Activated T-cell treated with anti-CD3 and anti-CD28 coated beads, Interleukin-2, amount 50 U/mL, for 4 hours (primary cell): ENCODE results near the gene PARVB. TPM values are rescaled to one million over a fixed set of nuclear protein-coding genes. Genes with fewer than 3 reads are reported as not detected.
A peak's percentile ranks its signal among the peaks of the same experiment; 100 is the strongest.

Source experiments
- ATAC-seq, 2 donors: fragments of 200-7000 bp; cut with Tn5 transposase; one replicate each; pipeline ENCODE4 v1.10.0; 2021
- DNase-seq: peaks from one replicate; pipeline ENCODE4 v3.0.0-alpha.2; 2020
- H3K27me3 Mint-ChIP-seq: one replicate; pipeline ENCODE4 v1.8.0; 2021; ENCODE audit warnings: low read depth, mixed read lengths
- H3K36me3 Mint-ChIP-seq: one replicate; pipeline ENCODE4 v1.8.0; 2022; ENCODE audit warnings: mixed read lengths; ENCODE audit not compliant: insufficient read depth
- H3K4me1 Mint-ChIP-seq: one replicate; pipeline ENCODE4 v1.8.0; 2021; ENCODE audit warnings: low read depth, mixed read lengths
- H3K4me3 Mint-ChIP-seq: one replicate; pipeline ENCODE4 v1.8.0; 2021; ENCODE audit warnings: mild to moderate bottlenecking, moderate library complexity, mixed read lengths
- H3K9me3 Mint-ChIP-seq: one replicate; pipeline ENCODE4 v1.8.0; 2021; ENCODE audit warnings: mixed read lengths
- total RNA-seq, 3 donors: library from RNA; stranded (reverse); gene quantifications; one replicate each; pipeline ENCODE4 v1.2.1, GENCODE V29; 2021

PARVB gene
- total RNA-seq, 3 donors from 2014 or later = 15.1 to 21.5 (median 19.6) TPM

- no peaks in the 10 kb centered on the region for H3K27me3 Mint-ChIP-seq
- H3K4me1 Mint-ChIP-seq = no peaks in the 10 kb centered on the region
- ATAC-seq (no peak), DNase-seq (no peak)
- H3K9me3 Mint-ChIP-seq = no peaks in the 10 kb centered on the region
- H3K36me3 Mint-ChIP-seq = no peaks in the 10 kb centered on the region
- H3K4me3 Mint-ChIP-seq = no peak overlapping the region
Measured at GRCh38 chr22:44168206-44168605, 144.1 kb downstream of the PARVB start.

DNA sequence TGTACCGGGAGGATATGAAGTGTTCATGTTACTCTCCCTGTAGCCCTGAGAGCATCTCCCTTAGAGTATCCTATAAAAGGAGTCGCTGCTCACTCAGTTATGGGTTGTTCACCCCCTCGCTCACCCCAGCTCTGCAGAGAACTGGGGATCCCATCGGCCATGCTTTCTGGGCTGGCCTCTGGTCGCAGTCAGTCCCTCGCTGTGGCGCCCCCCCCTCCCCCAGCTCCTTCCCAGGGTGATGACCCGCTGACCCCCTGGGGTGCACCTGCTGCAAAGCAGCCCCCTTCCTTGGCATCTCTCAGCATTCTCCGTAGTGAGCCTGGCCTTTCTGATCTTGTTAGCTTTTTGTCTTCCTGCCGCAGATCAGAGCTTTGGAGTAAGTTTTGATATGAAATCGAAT is 146.4 kb downstream of the PARVB start:
- ATAC-seq (no peak), DNase-seq (no peak)
- Mint-ChIP-seq H3K4me1 (no peaks in the 10 kb centered on the region), H3K9me3 (no peaks in the 10 kb centered on the region), H3K36me3 (no peaks in the 10 kb centered on the region), H3K27me3 (no peaks in the 10 kb centered on the region), H3K4me3 (no peak overlapping the region)

- Mint-ChIP-seq H3K9me3 (no peaks in the 10 kb centered on the region), H3K36me3 (no peaks in the 10 kb centered on the region), H3K4me1 (no peaks in the 10 kb centered on the region), H3K27me3 (no peaks in the 10 kb centered on the region), H3K4me3 (no peak overlapping the region)
- ATAC-seq (no peak), DNase-seq (no peak)
Measured at GRCh38 chr22:44171561-44171960, 147.5 kb downstream of the PARVB start.

DNA sequence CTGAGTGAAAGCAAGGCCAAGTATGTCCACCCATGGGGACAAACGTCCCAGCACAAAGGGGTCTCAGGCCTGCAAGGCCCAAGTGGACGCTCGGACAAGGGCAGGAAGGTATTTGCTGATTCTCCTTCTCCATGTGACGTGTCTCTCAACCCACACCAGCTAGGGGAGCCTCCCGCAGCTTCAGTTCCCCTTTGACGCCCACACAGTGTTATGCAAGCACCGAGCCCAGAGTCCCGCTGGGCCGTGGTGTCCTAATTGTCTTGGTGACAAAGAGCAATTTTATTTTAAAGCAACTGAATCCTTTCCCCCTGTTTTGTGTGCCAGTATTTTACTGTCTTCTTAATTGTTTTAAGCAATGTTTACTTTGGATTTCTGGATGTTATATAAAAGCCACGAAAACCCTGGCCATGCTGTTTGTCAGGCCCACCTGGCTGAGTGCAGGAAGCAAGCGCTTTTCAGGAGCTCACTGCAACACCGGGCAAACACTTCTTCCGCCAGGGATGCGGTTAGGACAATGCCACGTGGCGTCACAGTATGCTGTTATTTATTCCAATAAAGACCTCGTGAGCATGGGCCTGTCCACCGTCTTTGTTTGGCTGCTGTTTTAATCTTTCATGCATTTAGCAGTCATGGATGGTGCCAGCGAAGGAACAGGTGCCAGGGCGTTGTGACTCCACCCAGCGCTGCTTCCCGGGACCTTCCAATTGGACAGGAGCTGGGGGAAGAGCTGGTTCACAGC is 148.4 kb downstream of the PARVB start:
- Mint-ChIP-seq H3K36me3 (no peaks in the 10 kb centered on the region), H3K4me1 (no peaks in the 10 kb centered on the region)

GRCh38 chr22:44173154-44173553 is 149.1 kb downstream of the PARVB start:
- no peaks in the 10 kb centered on the region for H3K4me1 Mint-ChIP-seq
- H3K27me3 Mint-ChIP-seq = no peaks in the 10 kb centered on the region
- ATAC-seq = no peak
- no peaks in the 10 kb centered on the region for H3K36me3 Mint-ChIP-seq
- H3K9me3 Mint-ChIP-seq = no peaks in the 10 kb centered on the region
- no peak for DNase-seq
- no peak overlapping the region for H3K4me3 Mint-ChIP-seq

More for the DNA sequence above, 148.4 kb downstream of the PARVB start:
- DNase-seq (no peak), ATAC-seq (no peak)
- Mint-ChIP-seq H3K27me3 (no peaks in the 10 kb centered on the region), H3K9me3 (no peaks in the 10 kb centered on the region), H3K4me3 (no peak overlapping the region)

- DNase-seq (no peak), ATAC-seq (no peak)
- H3K36me3 Mint-ChIP-seq = no peaks in the 10 kb centered on the region
- H3K4me3 Mint-ChIP-seq = no peak overlapping the region
- H3K27me3 Mint-ChIP-seq = no peaks in the 10 kb centered on the region
- H3K9me3 Mint-ChIP-seq = no peaks in the 10 kb centered on the region
- H3K4me1 Mint-ChIP-seq = peaks cover 6% of the 10 kb centered on the region
Measured at GRCh38 chr22:44175676-44176075, 151.6 kb downstream of the PARVB start.

GRCh38 chr22:44179196-44179988 is 155.3 kb downstream of the PARVB start:
- no peak for DNase-seq
- H3K4me1 Mint-ChIP-seq = peaks cover 25% of the 10 kb centered on the region
- no peak overlapping the region for H3K4me3 Mint-ChIP-seq
- H3K36me3 Mint-ChIP-seq = no peaks in the 10 kb centered on the region
- no peaks in the 10 kb centered on the region for H3K27me3 Mint-ChIP-seq
- H3K9me3 Mint-ChIP-seq = no peaks in the 10 kb centered on the region
- ATAC-seq = no peak

- ATAC-seq (no peak), DNase-seq (no peak)
- Mint-ChIP-seq H3K4me1 (peaks cover 27% of the 10 kb centered on the region), H3K9me3 (no peaks in the 10 kb centered on the region), H3K36me3 (peaks cover 3% of the 10 kb centered on the region), H3K4me3 (peak overlapping the region; percentile 89), H3K27me3 (no peaks in the 10 kb centered on the region)
Measured at GRCh38 chr22:44179989-44180705, 156.0 kb downstream of the PARVB start.

DNA sequence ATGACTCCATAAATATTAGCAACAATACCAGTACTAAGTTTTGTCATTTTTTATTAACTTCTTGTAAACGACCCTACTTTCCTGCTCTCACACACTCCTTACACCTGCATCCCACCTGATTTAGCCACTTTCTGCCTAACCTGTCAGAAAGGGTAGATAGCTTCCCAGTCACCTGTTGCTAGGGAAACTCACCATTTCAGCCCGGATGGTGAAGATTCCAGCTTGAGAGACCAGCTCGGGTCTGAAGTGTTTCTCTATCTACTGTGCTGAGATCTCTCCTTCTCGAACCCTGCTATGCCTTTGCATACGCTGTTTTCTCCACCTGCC is 156.6 kb downstream of the PARVB start, which contains the start of gene PARVG:
PARVG (plus strand) TSS at position 220 of the 327 bp plus-strand sequence. CDS start 2,405 bp downstream, outside the sequence.
- no peaks in the 10 kb centered on the region for H3K27me3 Mint-ChIP-seq
- H3K4me1 Mint-ChIP-seq = peaks cover 27% of the 10 kb centered on the region
- DNase-seq (no peak), ATAC-seq (peak; percentile 42 to 44)
- H3K36me3 Mint-ChIP-seq = peaks cover 3% of the 10 kb centered on the region
- no peaks in the 10 kb centered on the region for H3K9me3 Mint-ChIP-seq
- peak within 1 kb of the TSS; percentile 89 for H3K4me3 Mint-ChIP-seq

GRCh38 chr22:44181033-44181911 is 157.2 kb downstream of the PARVB start:
- peaks cover 3% of the 10 kb centered on the region for H3K36me3 Mint-ChIP-seq
- H3K9me3 Mint-ChIP-seq = no peaks in the 10 kb centered on the region
- peaks cover 27% of the 10 kb centered on the region for H3K4me1 Mint-ChIP-seq
- no peaks in the 10 kb centered on the region for H3K27me3 Mint-ChIP-seq
- ATAC-seq (peak; percentile 79), DNase-seq (peak; percentile 58)
- peak overlapping the region; percentile 89 for H3K4me3 Mint-ChIP-seq

- peak; percentile 15 to 23 for ATAC-seq
- H3K4me1 Mint-ChIP-seq = peaks cover 27% of the 10 kb centered on the region
Measured at GRCh38 chr22:44181912-44182587, 157.9 kb downstream of the PARVB start.

DNA sequence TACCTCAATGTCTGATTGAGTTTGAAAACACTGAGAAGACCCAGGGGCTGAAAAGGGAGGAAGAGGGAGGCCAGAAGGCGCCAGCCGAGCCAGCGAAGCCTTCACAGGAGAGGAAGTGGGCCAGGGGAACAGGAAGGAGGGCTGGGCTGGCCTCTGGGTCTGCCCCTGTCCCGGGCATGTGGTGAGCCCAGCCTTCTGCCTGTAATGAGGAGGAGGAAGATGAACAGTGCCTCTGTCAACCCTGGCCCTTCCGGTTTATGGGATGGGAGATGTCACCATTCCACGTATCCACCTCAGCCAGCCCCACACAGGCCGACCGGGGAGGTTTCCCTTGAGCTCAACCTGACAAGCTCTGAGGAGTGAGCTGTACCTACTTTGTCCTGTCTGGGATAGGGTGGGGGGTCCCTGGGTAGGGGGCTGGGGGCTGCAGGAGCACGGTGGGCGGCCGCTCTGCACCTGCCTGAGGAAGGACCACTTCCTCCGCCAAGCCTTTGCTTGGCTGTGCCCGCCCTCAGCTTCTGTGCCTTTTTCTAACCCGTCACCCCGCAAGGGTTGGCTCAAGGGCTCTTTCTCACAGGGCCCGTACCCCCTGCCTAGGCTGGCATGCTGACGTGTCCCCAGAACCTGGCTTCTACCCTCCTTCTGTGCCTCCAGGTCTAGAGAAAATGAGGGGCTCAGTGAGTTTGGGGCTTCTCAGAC is 158.6 kb downstream of the PARVB start:
- ATAC-seq (peak; percentile 33 to 43), DNase-seq (peak; percentile 21)
- H3K4me1 Mint-ChIP-seq = peaks cover 27% of the 10 kb centered on the region
- peak overlapping the region; percentile 89 for H3K4me3 Mint-ChIP-seq
- no peaks in the 10 kb centered on the region for H3K27me3 Mint-ChIP-seq
- no peaks in the 10 kb centered on the region for H3K9me3 Mint-ChIP-seq
- peaks cover 3% of the 10 kb centered on the region for H3K36me3 Mint-ChIP-seq

More at GRCh38 chr22:44181912-44182587, 157.9 kb downstream of the PARVB start:
- H3K36me3 Mint-ChIP-seq = peaks cover 3% of the 10 kb centered on the region
- no peak for DNase-seq
- H3K4me3 Mint-ChIP-seq = peak overlapping the region; percentile 89
- no peaks in the 10 kb centered on the region for H3K9me3 Mint-ChIP-seq
- H3K27me3 Mint-ChIP-seq = no peaks in the 10 kb centered on the region

DNA sequence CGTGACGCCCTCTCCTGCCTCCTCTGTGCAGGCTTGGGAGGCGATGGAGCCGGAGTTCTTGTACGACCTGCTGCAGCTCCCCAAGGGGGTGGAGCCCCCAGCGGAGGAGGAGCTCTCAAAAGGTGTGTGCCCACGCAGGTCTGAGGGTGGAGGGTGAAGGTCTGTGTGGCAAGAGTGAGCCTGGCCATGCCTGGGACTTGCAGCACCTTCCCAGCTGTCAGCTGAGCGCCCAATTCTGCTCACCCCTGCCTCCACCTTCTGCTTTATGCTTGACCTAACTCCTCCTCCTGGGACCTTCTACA is 159.1 kb downstream of the PARVB start:
- H3K9me3 Mint-ChIP-seq = no peaks in the 10 kb centered on the region

More for the DNA sequence above, 159.1 kb downstream of the PARVB start:
- no peaks in the 10 kb centered on the region for H3K27me3 Mint-ChIP-seq
- DNase-seq (no peak), ATAC-seq (no peak)
- peak overlapping the region; percentile 89 for H3K4me3 Mint-ChIP-seq
- H3K4me1 Mint-ChIP-seq = peaks cover 27% of the 10 kb centered on the region
- peaks cover 3% of the 10 kb centered on the region for H3K36me3 Mint-ChIP-seq
